Suprapubic skin (tissue), 4 donors: ENCODE results near the gene HRH4. TPM values are rescaled to one million over a fixed set of nuclear protein-coding genes. Genes with fewer than 3 reads are reported as not detected.

Experiments used
- DNase-seq, 2 donors: peaks; one replicate each; pipeline ENCODE4 v3.0.0-alpha.2; 2019; ENCODE audit warnings: low spot score in 2 of 2
- H3K27ac ChIP-seq: fragments of 200-600 bp; sonication (generic); one replicate; pipeline ENCODE4 v1.5.1; 2019
- H3K27me3 ChIP-seq: fragments of 200-600 bp; sonication (generic); one replicate; pipeline ENCODE4 v1.5.1; 2019
- H3K36me3 ChIP-seq: fragments of 200-600 bp; sonication (generic); one replicate; pipeline ENCODE4 v1.5.1; 2019
- H3K4me1 ChIP-seq: fragments of 200-600 bp; sonication (generic); one replicate; pipeline ENCODE4 v1.5.1; 2019
- H3K4me3 ChIP-seq: fragments of 200-600 bp; sonication (generic); one replicate; pipeline ENCODE4 v1.5.1; 2019; ENCODE audit warnings: mild to moderate bottlenecking
- H3K9me3 ChIP-seq: fragments of 200-600 bp; sonication (generic); one replicate; pipeline ENCODE4 v1.5.1; 2019
- EP300 ChIP-seq: sonication (generic); formaldehyde crosslinking; IDR thresholded peaks from one replicate; pipeline ENCODE4 v1.6.1; 2017; ENCODE audit warnings: antibody characterized with exemption
- POLR2A ChIP-seq, 2 donors: fragments of 450-650 bp; IDR thresholded peaks; one replicate each; pipeline ENCODE4 v1.6.1; 2017; ENCODE audit warnings: antibody characterized with exemption in 2 of 2, mild to moderate bottlenecking in 2 of 2, moderate library complexity in 2 of 2
- POLR2AphosphoS5 ChIP-seq, 3 donors: sonication (generic); formaldehyde crosslinking; IDR thresholded peaks; one replicate each; pipeline ENCODE4 v1.6.1; 2017; ENCODE audit warnings: antibody characterized with exemption in 3 of 3
- WGBS: methylation state at CpG from one replicate; pipeline ENCODE4 v1.1.5; 2018; 5-methylcytosine and 5-hydroxymethylcytosine counted together
- total RNA-seq, 4 donors: library from RNA; depleted of rRNA; stranded (reverse); fragments of >200 nt; gene quantifications; one replicate each; pipeline ENCODE4 v1.1.0, GENCODE V29; 2016
- TF ChIP-seq, protein P1 (sequence below), 2 donors: fragments of 200-600 bp in 1 of 2; fragments of 450-650 bp in 1 of 2; sonication (generic) in 1 of 2; IDR thresholded peaks; one replicate each; pipeline ENCODE4 v1.5.1; 2016 to 2019; ENCODE audit warnings: antibody characterized with exemption in 2 of 2, mild to moderate bottlenecking in 1 of 2, moderate library complexity in 1 of 2

The HRH4 gene
- total RNA-seq, 4 donors from 2014 or later: 0.40 TPM; not detected in 3

DNA sequence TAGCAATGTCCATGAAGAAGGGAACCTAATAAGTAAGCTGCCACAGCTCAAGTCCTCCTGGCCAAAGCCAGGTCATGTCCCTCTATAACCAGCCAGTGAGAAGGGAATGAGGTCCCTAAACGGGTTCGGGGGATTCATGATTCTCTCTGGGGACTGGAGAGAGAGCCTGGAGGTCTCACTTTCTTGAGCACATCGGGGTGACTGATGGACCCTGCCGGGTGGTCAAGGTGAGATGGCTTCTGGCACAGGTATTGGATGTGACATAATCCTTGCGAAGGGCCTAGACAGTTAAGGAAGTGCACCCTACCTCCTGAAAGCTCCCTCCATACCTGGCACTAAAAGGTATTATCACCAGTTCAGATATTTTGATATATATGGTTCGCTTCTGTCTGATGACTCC, 45.7 kb downstream of the HRH4 start:
- Histone ChIP-seq H3K27me3 (no peaks in the 10 kb centered on the region), H3K9me3 (no peaks in the 10 kb centered on the region), H3K36me3 (no peaks in the 10 kb centered on the region), H3K27ac (no peak overlapping the region), H3K4me3 (no peak overlapping the region), H3K4me1 (no peaks in the 10 kb centered on the region)
- TF ChIP-seq POLR2A (IDR thresholded peaks at IDR 0.05): no peak
- 95% methylated on average over 6 of the region's 6 CpGs for WGBS
- DNase-seq: peak in 1 of 2 donors; percentile 18

GRCh38 chr18:24509435-24509834, 49.0 kb downstream of the HRH4 start:
- Histone ChIP-seq H3K27ac (no peak overlapping the region), H3K36me3 (no peaks in the 10 kb centered on the region), H3K4me1 (no peaks in the 10 kb centered on the region), H3K4me3 (no peak overlapping the region), H3K9me3 (no peaks in the 10 kb centered on the region), H3K27me3 (no peaks in the 10 kb centered on the region)
- WGBS: 93% methylated on average over 1 of the region's 1 CpG
- TF ChIP-seq, protein P1, sequence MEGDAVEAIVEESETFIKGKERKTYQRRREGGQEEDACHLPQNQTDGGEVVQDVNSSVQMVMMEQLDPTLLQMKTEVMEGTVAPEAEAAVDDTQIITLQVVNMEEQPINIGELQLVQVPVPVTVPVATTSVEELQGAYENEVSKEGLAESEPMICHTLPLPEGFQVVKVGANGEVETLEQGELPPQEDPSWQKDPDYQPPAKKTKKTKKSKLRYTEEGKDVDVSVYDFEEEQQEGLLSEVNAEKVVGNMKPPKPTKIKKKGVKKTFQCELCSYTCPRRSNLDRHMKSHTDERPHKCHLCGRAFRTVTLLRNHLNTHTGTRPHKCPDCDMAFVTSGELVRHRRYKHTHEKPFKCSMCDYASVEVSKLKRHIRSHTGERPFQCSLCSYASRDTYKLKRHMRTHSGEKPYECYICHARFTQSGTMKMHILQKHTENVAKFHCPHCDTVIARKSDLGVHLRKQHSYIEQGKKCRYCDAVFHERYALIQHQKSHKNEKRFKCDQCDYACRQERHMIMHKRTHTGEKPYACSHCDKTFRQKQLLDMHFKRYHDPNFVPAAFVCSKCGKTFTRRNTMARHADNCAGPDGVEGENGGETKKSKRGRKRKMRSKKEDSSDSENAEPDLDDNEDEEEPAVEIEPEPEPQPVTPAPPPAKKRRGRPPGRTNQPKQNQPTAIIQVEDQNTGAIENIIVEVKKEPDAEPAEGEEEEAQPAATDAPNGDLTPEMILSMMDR (IDR thresholded peaks at IDR 0.05): no peak
- TF ChIP-seq EP300 (no peak), POLR2A (IDR thresholded peaks at IDR 0.05) (no peak), POLR2AphosphoS5 (IDR thresholded peaks at IDR 0.05) (no peak)
- no peak for DNase-seq

DNA sequence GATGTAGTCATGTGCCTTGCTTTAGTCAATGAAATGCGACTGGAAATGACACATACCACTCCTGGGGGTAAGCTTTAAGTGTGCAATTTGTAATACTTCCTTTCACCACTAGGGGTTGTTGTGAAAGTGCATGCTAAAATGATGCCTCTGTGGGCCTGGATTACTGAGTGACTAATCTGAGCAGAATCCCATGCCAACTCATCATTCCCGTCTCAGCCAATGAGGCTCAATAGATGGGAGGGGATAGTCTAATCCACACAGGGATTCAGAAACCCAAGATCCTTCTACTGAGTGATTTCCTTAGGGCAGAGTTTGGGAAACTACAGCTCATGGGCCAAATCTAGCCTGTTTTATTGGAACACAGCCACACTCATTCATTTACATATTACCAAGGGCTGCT, 54.0 kb downstream of the HRH4 start:
- no peak for DNase-seq
- H3K27me3 ChIP-seq: no peaks in the 10 kb centered on the region
- no peaks in the 10 kb centered on the region for H3K4me1 ChIP-seq
- H3K27ac ChIP-seq: no peak overlapping the region
- no peaks in the 10 kb centered on the region for H3K9me3 ChIP-seq
- no peak overlapping the region for H3K4me3 ChIP-seq
- no peaks in the 10 kb centered on the region for H3K36me3 ChIP-seq
- WGBS: 33% methylated on average over 2 of the region's 2 CpGs
- TF ChIP-seq, protein P1 (IDR thresholded peaks at IDR 0.05): peak in 1 of 2 donors; percentile 21
- no peak for TF ChIP-seq POLR2A (IDR thresholded peaks at IDR 0.05)

DNA sequence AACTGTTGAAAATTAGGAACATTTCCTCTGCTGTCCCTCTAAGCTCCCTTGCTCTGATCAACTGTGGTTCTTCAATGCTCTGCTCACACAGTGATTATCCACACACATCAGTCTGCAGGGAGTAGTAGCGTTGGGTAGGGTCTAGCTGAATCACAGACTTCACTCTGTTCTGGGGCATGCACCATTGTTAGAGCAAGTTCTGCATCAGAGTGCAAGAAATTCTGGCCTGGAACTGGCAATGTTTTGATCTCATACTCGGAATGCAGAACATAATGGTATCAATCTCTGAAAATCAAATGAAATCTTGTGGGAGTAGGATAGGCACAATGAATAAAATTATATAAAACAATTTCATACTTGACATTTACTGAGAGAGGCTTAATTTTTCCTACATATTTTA, 55.3 kb downstream of the HRH4 start:
- DNase-seq: no peak
- H3K27me3 ChIP-seq: no peaks in the 10 kb centered on the region
- H3K27ac ChIP-seq: no peak overlapping the region
- no peaks in the 10 kb centered on the region for H3K9me3 ChIP-seq
- H3K4me1 ChIP-seq: no peaks in the 10 kb centered on the region
- no peak overlapping the region for H3K4me3 ChIP-seq
- no peaks in the 10 kb centered on the region for H3K36me3 ChIP-seq
- 87% methylated on average over 2 of the region's 2 CpGs for WGBS
- TF ChIP-seq POLR2A (IDR thresholded peaks at IDR 0.05): no peak
- TF ChIP-seq, protein P1 (IDR thresholded peaks at IDR 0.05): no peak
- TF ChIP-seq EP300: no peak
- no peak for TF ChIP-seq POLR2AphosphoS5 (IDR thresholded peaks at IDR 0.05)

DNA sequence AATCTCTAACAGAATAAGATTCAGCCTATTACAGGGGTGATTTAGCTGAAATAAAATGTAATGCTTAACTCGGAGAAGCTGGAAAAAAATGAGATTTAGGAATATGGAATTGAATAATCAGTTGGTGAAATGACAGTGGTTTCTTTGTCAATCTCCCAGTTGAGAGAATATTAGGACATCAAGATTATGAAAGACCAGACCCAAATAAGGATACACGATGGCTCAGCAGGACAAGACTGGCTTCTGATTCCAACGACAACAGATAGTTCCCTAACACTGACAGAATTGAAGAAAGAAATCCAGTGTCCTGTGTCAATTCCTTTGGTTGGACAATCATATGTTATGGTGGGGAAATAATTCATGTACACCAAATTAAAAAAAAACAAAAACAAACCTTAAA, 55.8 kb downstream of the HRH4 start:
- Histone ChIP-seq H3K4me1 (no peaks in the 10 kb centered on the region), H3K9me3 (no peaks in the 10 kb centered on the region), H3K36me3 (no peaks in the 10 kb centered on the region), H3K27me3 (no peaks in the 10 kb centered on the region), H3K4me3 (no peak overlapping the region), H3K27ac (no peak overlapping the region)
- 80% methylated on average over 3 of the region's 3 CpGs for WGBS
- no peak for DNase-seq
- TF ChIP-seq POLR2AphosphoS5 (IDR thresholded peaks at IDR 0.05) (no peak), POLR2A (IDR thresholded peaks at IDR 0.05) (no peak), EP300 (no peak)
- TF ChIP-seq, protein P1 (IDR thresholded peaks at IDR 0.05): no peak

DNA sequence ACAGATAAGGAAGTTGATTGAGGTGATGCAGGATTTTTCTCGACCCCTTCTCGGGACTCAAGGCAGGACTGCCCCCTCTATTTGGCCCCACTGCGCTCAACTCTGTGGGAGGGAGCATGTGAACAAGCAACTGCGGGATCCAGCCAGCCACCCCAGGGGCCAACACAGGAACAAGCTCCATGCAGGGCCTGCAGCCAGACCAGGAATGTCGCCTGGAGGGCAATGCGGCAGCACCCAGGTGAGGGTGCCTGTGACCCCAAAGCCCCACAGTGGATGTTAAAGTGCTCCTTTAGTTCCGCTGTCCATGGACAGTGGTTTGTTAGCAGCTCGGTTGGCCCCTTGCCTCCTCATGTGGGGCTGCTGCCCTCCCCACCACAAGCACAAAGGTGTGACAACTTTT, 57.1 kb downstream of the HRH4 start:
- Histone ChIP-seq H3K4me3 (no peak overlapping the region), H3K27ac (no peak overlapping the region), H3K9me3 (no peaks in the 10 kb centered on the region), H3K27me3 (no peaks in the 10 kb centered on the region), H3K4me1 (no peaks in the 10 kb centered on the region), H3K36me3 (no peaks in the 10 kb centered on the region)
- WGBS: 86% methylated on average over 4 of the region's 8 CpGs
- TF ChIP-seq, protein P1 (IDR thresholded peaks at IDR 0.05): no peak
- TF ChIP-seq EP300: no peak
- TF ChIP-seq POLR2A (IDR thresholded peaks at IDR 0.05): no peak
- TF ChIP-seq POLR2AphosphoS5 (IDR thresholded peaks at IDR 0.05): no peak
- DNase-seq: no peak
